Gastrocnemius medialis (tissue), 4 donors: Measurements from ENCODE around the gene SVOP.

ENCODE experiments used
- POLR2A ChIP-seq, 2 donors: fragments of 450-650 bp; IDR thresholded peaks; one replicate each; pipeline ENCODE4 v1.6.1; 2017; ENCODE audit warnings: antibody characterized with exemption in 2 of 2, mild to moderate bottlenecking in 2 of 2, moderate library complexity in 2 of 2
- TF ChIP-seq, protein P1 (sequence below), 5 experiments: fragments of 450-650 bp in 3 of 5; fragments of 200-600 bp in 2 of 5; sonication (generic) in 2 of 5; IDR thresholded peaks in 4 of 5; conservative IDR thresholded peaks in 1 of 5; 1 replicate in 4 of 5; 2 replicates in 1 of 5; pipeline ENCODE4 v1.5.1; 2016 to 2019; ENCODE audit warnings: antibody characterized with exemption in 5 of 5, mild to moderate bottlenecking in 3 of 5, moderate library complexity in 3 of 5

DNA sequence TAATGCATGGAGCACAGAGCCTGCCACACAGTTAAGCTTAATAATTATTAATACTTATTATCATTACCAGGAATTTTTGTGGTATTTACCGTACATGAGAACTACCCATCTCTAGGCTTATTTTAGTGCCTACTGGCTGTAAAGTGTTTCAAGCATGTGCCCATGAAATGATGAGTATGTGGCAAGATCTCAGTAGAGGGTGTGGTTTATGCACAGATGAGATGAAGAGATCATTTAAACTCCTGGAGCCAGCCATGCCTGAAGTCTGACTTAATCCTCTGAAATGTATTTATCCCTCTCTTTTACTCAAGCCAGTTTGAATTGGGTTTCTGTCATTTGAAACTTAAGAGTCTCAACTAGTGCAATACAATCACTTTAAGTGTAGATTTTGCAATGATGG, 80.7 kb downstream of the SVOP start:
- TF ChIP-seq, protein P1, sequence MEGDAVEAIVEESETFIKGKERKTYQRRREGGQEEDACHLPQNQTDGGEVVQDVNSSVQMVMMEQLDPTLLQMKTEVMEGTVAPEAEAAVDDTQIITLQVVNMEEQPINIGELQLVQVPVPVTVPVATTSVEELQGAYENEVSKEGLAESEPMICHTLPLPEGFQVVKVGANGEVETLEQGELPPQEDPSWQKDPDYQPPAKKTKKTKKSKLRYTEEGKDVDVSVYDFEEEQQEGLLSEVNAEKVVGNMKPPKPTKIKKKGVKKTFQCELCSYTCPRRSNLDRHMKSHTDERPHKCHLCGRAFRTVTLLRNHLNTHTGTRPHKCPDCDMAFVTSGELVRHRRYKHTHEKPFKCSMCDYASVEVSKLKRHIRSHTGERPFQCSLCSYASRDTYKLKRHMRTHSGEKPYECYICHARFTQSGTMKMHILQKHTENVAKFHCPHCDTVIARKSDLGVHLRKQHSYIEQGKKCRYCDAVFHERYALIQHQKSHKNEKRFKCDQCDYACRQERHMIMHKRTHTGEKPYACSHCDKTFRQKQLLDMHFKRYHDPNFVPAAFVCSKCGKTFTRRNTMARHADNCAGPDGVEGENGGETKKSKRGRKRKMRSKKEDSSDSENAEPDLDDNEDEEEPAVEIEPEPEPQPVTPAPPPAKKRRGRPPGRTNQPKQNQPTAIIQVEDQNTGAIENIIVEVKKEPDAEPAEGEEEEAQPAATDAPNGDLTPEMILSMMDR (IDR thresholded peaks at IDR 0.05 in 4 of 5, conservative IDR thresholded peaks at IDR 0.05 in 1 of 5), result no peak
- TF ChIP-seq POLR2A (IDR thresholded peaks at IDR 0.05), result no peak
